HEK293 (cell line): ENCODE results near the gene CTH.

Experiments used
- CTCF ChIA-PET: fragments of 350-600 bp; formaldehyde crosslinking; extraction: SDS; loops from one replicate; lab custom pipeline; 2021; ENCODE audit warnings: antibody characterized with exemption; lab: Yijun Ruan, JAX
- POLR2A ChIA-PET: fragments of 300-600 bp; formaldehyde crosslinking; extraction: SDS; loops from one replicate; lab custom pipeline; 2020; ENCODE audit warnings: antibody characterized with exemption, inconsistent platforms; lab: Yijun Ruan, JAX
- H3K27ac ChIP-seq: fragments of 200-500 bp; sonication (Bioruptor generic); 2 replicates; pipeline ENCODE4 v1.5.1; 2014; ENCODE audit warnings: low read depth, low read length, control low read depth, inconsistent platforms; ENCODE audit errors: extremely low read depth
- H3K36me3 ChIP-seq, 2 experiments: fragments of 200-500 bp in 1 of 2; sonication (Bioruptor generic) in 1 of 2; 1 replicate in 1 of 2; 2 replicates in 1 of 2; pipeline ENCODE4 v1.5.1; 2014 to 2017; ENCODE audit warnings: inconsistent platforms in 2 of 2, low read length in 2 of 2; ENCODE audit not compliant: control insufficient read depth in 2 of 2, insufficient read depth in 1 of 2
- H3K4me1 ChIP-seq: fragments of 200-500 bp; sonication (Bioruptor generic); 2 replicates; pipeline ENCODE4 v1.5.1; 2014; ENCODE audit warnings: mild to moderate bottlenecking, low read length, inconsistent platforms; ENCODE audit not compliant: control insufficient read depth, insufficient read depth
- H3K4me3 ChIP-seq: 2 replicates; pipeline ENCODE4 v1.5.1; 2011; ENCODE audit warnings: low read depth, mild to moderate bottlenecking, control low read depth, low read length, moderate library complexity
- H3K9me3 ChIP-seq: fragments of 200-500 bp; sonication (Bioruptor generic); 2 replicates; pipeline ENCODE4 v1.5.1; 2014; ENCODE audit warnings: low read depth, low read length, inconsistent platforms; ENCODE audit not compliant: control insufficient read depth, insufficient read depth
- GLI2 ChIP-seq: fragments of 450-650 bp; formaldehyde crosslinking; IDR thresholded peaks from 2 replicates; pipeline ENCODE4; 2017; ENCODE audit warnings: missing biosample characterization, missing genetic modification characterization, low read depth, borderline replicate concordance
- GLIS2 ChIP-seq: fragments of 450-650 bp; formaldehyde crosslinking; IDR thresholded peaks from 2 replicates; pipeline ENCODE4 v1.5.1; 2016; ENCODE audit warnings: missing biosample characterization, missing genetic modification characterization
- HIC1 ChIP-seq: fragments of 450-650 bp; formaldehyde crosslinking; IDR thresholded peaks from 2 replicates; pipeline ENCODE4 v1.5.1; 2016; ENCODE audit warnings: missing biosample characterization, missing genetic modification characterization
- KLF16 ChIP-seq: fragments of 450-650 bp; formaldehyde crosslinking; IDR thresholded peaks from 2 replicates; pipeline ENCODE4 v1.5.1; 2017; ENCODE audit warnings: missing biosample characterization, missing genetic modification characterization
- KLF17 ChIP-seq: fragments of 450-650 bp; formaldehyde crosslinking; IDR thresholded peaks from 2 replicates; pipeline ENCODE4 v1.5.1; 2016; ENCODE audit warnings: missing biosample characterization, missing genetic modification characterization
- OSR2 ChIP-seq: fragments of 450-650 bp; formaldehyde crosslinking; IDR thresholded peaks from 2 replicates; pipeline ENCODE4 v1.5.1; 2016; ENCODE audit warnings: missing biosample characterization, missing genetic modification characterization
- OVOL3 ChIP-seq: fragments of 450-650 bp; formaldehyde crosslinking; IDR thresholded peaks from 2 replicates; pipeline ENCODE4 v1.5.1; 2016; ENCODE audit warnings: missing biosample characterization, missing genetic modification characterization
- PRDM1 ChIP-seq: fragments of 450-650 bp; formaldehyde crosslinking; IDR thresholded peaks from 2 replicates; pipeline ENCODE4; 2016; ENCODE audit warnings: missing biosample characterization, missing genetic modification characterization
- TCF7L2 ChIP-seq: IDR thresholded peaks from 2 replicates; pipeline ENCODE4 v1.6.1; 2011; ENCODE audit warnings: low read depth, mild to moderate bottlenecking, inconsistent platforms, low read length, moderate library complexity, borderline replicate concordance
- WT1 ChIP-seq: fragments of 450-650 bp; formaldehyde crosslinking; IDR thresholded peaks from 2 replicates; pipeline ENCODE4 v1.5.1; 2016; ENCODE audit warnings: missing biosample characterization, missing genetic modification characterization
- ZBTB17 ChIP-seq: fragments of 450-650 bp; formaldehyde crosslinking; IDR thresholded peaks from 2 replicates; pipeline ENCODE4 v1.5.1; 2016; ENCODE audit warnings: missing biosample characterization, missing genetic modification characterization
- ZNF10 ChIP-seq: fragments of 450-650 bp; formaldehyde crosslinking; IDR thresholded peaks from 2 replicates; pipeline ENCODE4 v1.5.1; 2017; ENCODE audit warnings: missing biosample characterization, missing genetic modification characterization
- ZNF114 ChIP-seq: fragments of 450-650 bp; formaldehyde crosslinking; IDR thresholded peaks from 2 replicates; pipeline ENCODE4 v1.5.0; 2017; ENCODE audit warnings: missing biosample characterization, missing genetic modification characterization
- ZNF175 ChIP-seq: fragments of 450-650 bp; formaldehyde crosslinking; IDR thresholded peaks from 2 replicates; pipeline ENCODE4 v1.5.1; 2016; ENCODE audit warnings: missing biosample characterization, missing genetic modification characterization
- ZNF335 ChIP-seq: fragments of 450-650 bp; formaldehyde crosslinking; conservative IDR thresholded peaks from 2 replicates; pipeline ENCODE4 v1.5.1; 2016; ENCODE audit warnings: missing biosample characterization, missing genetic modification characterization
- ZNF558 ChIP-seq: fragments of 450-650 bp; formaldehyde crosslinking; IDR thresholded peaks from 2 replicates; pipeline ENCODE4 v1.5.1; 2016; ENCODE audit warnings: missing biosample characterization, missing genetic modification characterization
- ZNF610 ChIP-seq: fragments of 450-650 bp; formaldehyde crosslinking; IDR thresholded peaks from 2 replicates; pipeline ENCODE4 v1.5.1; 2016; ENCODE audit warnings: missing biosample characterization, missing genetic modification characterization, borderline replicate concordance
- ZNF621 ChIP-seq: fragments of 450-650 bp; formaldehyde crosslinking; IDR thresholded peaks from 2 replicates; pipeline ENCODE4 v1.5.1; 2017; ENCODE audit warnings: missing biosample characterization, missing genetic modification characterization
- ZNF624 ChIP-seq: fragments of 450-650 bp; formaldehyde crosslinking; IDR thresholded peaks from 2 replicates; pipeline ENCODE4 v1.5.1; 2017; ENCODE audit warnings: missing biosample characterization, missing genetic modification characterization
- ZNF660 ChIP-seq: fragments of 450-650 bp; IDR thresholded peaks from 2 replicates; pipeline ENCODE4 v1.5.1; 2018; ENCODE audit warnings: missing biosample characterization, mild to moderate bottlenecking, missing genetic modification characterization
- ZNF664 ChIP-seq: fragments of 450-650 bp; formaldehyde crosslinking; IDR thresholded peaks from 2 replicates; pipeline ENCODE4 v1.5.1; 2016; ENCODE audit warnings: missing biosample characterization, missing genetic modification characterization
- ZNF692 ChIP-seq: fragments of 450-650 bp; formaldehyde crosslinking; IDR thresholded peaks from 2 replicates; pipeline ENCODE4 v1.5.1; 2016; ENCODE audit warnings: missing biosample characterization, missing genetic modification characterization
- TF ChIP-seq, protein P1 (sequence below): fragments of 450-650 bp; formaldehyde crosslinking; conservative IDR thresholded peaks from 2 replicates; pipeline ENCODE4 v1.5.1; 2016; ENCODE audit warnings: low read depth, missing biosample characterization, missing genetic modification characterization
- TF ChIP-seq, protein P2 (sequence below): fragments of 450-650 bp; formaldehyde crosslinking; conservative IDR thresholded peaks from 2 replicates; pipeline ENCODE4 v1.5.1; 2016; ENCODE audit warnings: low read depth, missing biosample characterization, missing genetic modification characterization

Gene CTH

GRCh38 chr1:70410604-70411359, at the start of gene CTH:
TSS of gene CTH (plus strand) at chr1:70411268. CDS start at chr1:70411416, 148 bp downstream.
- ChIA-PET CTCF (interaction anchor here (0.5 to 2.0 kb wide), 4 partner anchors 10 to 380 kb away, joined by 3 to 6 read pairs (median 4); no protein-coding TSS in a partner anchor), POLR2A (interaction anchor here (0.6 to 3.6 kb wide), 30 partner anchors 9 to 670 kb away, joined by 3 to 87 read pairs (median 5); partner anchors contain the start of genes ANKRD13C, LRRC40 and SRSF11)
- Histone ChIP-seq H3K36me3 (no peaks in the 10 kb centered on the region), H3K4me1 (no peaks in the 10 kb centered on the region), H3K4me3 (peak within 1 kb of the TSS; percentile 61), H3K9me3 (no peaks in the 10 kb centered on the region), H3K27ac (peak within 1 kb of the TSS; percentile 65)
- TF ChIP-seq ZNF692 (peak; percentile 66), ZNF558 (tag by site-specific recombination) (0 out of 2 replicates have a peak, but pooled peaks have one; percentile 22), WT1 (tag by site-specific recombination) (peak; percentile 61), ZNF624 (tag by site-specific recombination) (no peak), PRDM1 (tag by site-specific recombination) (no peak), HIC1 (tag by site-specific recombination) (peak; percentile 92), KLF16 (tag by site-specific recombination) (peak; percentile 80; the same call in 1 of the 2 replicates), ZNF335 (tag by site-specific recombination) (peak; percentile 91), ZBTB17 (tag by site-specific recombination) (peak; percentile 98), GLI2 (tag by site-specific recombination) (no peak), TCF7L2 (no peak), ZNF660 (tag by site-specific recombination) (peak; percentile 53), GLIS2 (tag by site-specific recombination) (peak; percentile 97), KLF17 (tag by site-specific recombination) (peak; percentile 66; the same call in 1 of the 2 replicates), ZNF175 (tag by site-specific recombination) (no peak), ZNF114 (no peak), ZNF10 (peak; percentile 53), OVOL3 (tag by site-specific recombination) (peak; percentile 19; the same call in 1 of the 2 replicates), ZNF610 (tag by site-specific recombination) (peak; percentile 77; the same call in 1 of the 2 replicates), OSR2 (peak; percentile 73), ZNF621 (tag by site-specific recombination) (no peak), ZNF664 (no peak)
- TF ChIP-seq, protein P1, sequence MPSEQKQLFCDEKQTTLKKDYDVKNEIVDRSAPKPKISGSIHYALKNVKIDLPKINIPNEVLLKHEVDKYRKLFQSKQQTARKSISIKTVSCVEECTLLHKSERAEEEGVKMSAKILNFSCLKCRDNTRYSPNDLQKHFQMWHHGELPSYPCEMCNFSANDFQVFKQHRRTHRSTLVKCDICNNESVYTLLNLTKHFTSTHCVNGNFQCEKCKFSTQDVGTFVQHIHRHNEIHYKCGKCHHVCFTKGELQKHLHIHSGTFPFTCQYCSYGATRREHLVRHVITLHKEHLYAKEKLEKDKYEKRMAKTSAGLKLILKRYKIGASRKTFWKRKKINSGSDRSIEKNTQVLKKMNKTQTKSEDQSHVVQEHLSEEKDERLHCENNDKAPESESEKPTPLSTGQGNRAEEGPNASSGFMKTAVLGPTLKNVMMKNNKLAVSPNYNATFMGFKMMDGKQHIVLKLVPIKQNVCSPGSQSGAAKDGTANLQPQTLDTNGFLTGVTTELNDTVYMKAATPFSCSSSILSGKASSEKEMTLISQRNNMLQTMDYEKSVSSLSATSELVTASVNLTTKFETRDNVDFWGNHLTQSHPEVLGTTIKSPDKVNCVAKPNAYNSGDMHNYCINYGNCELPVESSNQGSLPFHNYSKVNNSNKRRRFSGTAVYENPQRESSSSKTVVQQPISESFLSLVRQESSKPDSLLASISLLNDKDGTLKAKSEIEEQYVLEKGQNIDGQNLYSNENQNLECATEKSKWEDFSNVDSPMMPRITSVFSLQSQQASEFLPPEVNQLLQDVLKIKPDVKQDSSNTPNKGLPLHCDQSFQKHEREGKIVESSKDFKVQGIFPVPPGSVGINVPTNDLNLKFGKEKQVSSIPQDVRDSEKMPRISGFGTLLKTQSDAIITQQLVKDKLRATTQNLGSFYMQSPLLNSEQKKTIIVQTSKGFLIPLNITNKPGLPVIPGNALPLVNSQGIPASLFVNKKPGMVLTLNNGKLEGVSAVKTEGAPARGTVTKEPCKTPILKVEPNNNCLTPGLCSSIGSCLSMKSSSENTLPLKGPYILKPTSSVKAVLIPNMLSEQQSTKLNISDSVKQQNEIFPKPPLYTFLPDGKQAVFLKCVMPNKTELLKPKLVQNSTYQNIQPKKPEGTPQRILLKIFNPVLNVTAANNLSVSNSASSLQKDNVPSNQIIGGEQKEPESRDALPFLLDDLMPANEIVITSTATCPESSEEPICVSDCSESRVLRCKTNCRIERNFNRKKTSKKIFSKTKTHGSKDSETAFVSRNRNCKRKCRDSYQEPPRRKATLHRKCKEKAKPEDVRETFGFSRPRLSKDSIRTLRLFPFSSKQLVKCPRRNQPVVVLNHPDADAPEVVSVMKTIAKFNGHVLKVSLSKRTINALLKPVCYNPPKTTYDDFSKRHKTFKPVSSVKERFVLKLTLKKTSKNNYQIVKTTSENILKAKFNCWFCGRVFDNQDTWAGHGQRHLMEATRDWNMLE (tag by site-specific recombination) = 0 out of 2 replicates have a peak, but pooled peaks have one; percentile 17
- TF ChIP-seq, protein P2, sequence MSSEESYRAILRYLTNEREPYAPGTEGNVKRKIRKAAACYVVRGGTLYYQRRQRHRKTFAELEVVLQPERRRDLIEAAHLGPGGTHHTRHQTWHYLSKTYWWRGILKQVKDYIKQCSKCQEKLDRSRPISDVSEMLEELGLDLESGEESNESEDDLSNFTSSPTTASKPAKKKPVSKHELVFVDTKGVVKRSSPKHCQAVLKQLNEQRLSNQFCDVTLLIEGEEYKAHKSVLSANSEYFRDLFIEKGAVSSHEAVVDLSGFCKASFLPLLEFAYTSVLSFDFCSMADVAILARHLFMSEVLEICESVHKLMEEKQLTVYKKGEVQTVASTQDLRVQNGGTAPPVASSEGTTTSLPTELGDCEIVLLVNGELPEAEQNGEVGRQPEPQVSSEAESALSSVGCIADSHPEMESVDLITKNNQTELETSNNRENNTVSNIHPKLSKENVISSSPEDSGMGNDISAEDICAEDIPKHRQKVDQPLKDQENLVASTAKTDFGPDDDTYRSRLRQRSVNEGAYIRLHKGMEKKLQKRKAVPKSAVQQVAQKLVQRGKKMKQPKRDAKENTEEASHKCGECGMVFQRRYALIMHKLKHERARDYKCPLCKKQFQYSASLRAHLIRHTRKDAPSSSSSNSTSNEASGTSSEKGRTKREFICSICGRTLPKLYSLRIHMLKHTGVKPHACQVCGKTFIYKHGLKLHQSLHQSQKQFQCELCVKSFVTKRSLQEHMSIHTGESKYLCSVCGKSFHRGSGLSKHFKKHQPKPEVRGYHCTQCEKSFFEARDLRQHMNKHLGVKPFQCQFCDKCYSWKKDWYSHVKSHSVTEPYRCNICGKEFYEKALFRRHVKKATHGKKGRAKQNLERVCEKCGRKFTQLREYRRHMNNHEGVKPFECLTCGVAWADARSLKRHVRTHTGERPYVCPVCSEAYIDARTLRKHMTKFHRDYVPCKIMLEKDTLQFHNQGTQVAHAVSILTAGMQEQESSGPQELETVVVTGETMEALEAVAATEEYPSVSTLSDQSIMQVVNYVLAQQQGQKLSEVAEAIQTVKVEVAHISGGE = peak; percentile 63; the same call in 1 of the 2 replicates
